Thyroid gland (tissue), 4 donors: Measurements from ENCODE around the gene SLC7A1. TPM values are rescaled to one million over a fixed set of nuclear protein-coding genes. Genes with fewer than 3 reads are reported as not detected.

Experiments used
- DNase-seq, 2 donors: peaks; one replicate each; pipeline ENCODE4 v3.0.0-alpha.2; 2019
- H3K27ac ChIP-seq, 3 donors: fragments of 200-600 bp; sonication (generic); 1 replicate in 2 of 3; 2 replicates in 1 of 3; pipeline ENCODE4 v1.5.1; 2016 to 2019; ENCODE audit warnings: mild to moderate bottlenecking in 1 of 3, moderate library complexity in 1 of 3
- H3K27me3 ChIP-seq: fragments of 200-600 bp; sonication (generic); one replicate; pipeline ENCODE4 v1.5.1; 2019
- H3K36me3 ChIP-seq, 2 donors: fragments of 200-600 bp; sonication (generic); one replicate each; pipeline ENCODE4 v1.5.1; 2016 to 2019
- H3K4me1 ChIP-seq, 2 donors: fragments of 200-600 bp; sonication (generic); one replicate each; pipeline ENCODE4 v1.5.1; 2017 to 2019
- H3K4me3 ChIP-seq, 3 donors: fragments of 200-600 bp; sonication (generic); replicated peaks in 1 of 3; 1 replicate in 2 of 3; 2 replicates in 1 of 3; pipeline ENCODE4 v1.5.1; 2016; ENCODE audit warnings: mild to moderate bottlenecking in 1 of 3
- H3K9me3 ChIP-seq: fragments of 200-600 bp; sonication (generic); one replicate; pipeline ENCODE4 v1.5.1; 2017
- CTCF ChIP-seq, 6 experiments: fragments of 200-600 bp in 3 of 6; fragments of 450-650 bp in 3 of 6; sonication (generic) in 3 of 6; IDR thresholded peaks; one replicate each; pipeline ENCODE4 v1.5.1; 2016 to 2019; ENCODE audit warnings: antibody characterized with exemption in 6 of 6, mild to moderate bottlenecking in 2 of 6, inconsistent platforms in 1 of 6, moderate library complexity in 1 of 6
- POLR2A ChIP-seq, 2 donors: fragments of 450-650 bp; IDR thresholded peaks; one replicate each; pipeline ENCODE4 v1.6.1; 2017; ENCODE audit warnings: antibody characterized with exemption in 2 of 2, mild to moderate bottlenecking in 2 of 2, moderate library complexity in 1 of 2
- WGBS, 2 donors: methylation state at CpG; one replicate each; pipeline ENCODE4 v1.1.5; 2017; 5-methylcytosine and 5-hydroxymethylcytosine counted together
- intact Hi-C: fragments of 100-400 bp; cut with DNase I; formaldehyde crosslinking; loops from one replicate; pipeline ENCODE4 v1.15.1; 2023
- total RNA-seq, 4 donors: library from RNA; depleted of rRNA; stranded (reverse); fragments of >200 nt; gene quantifications; one replicate each; pipeline ENCODE4 v1.2.3, GENCODE V29; 2016

SLC7A1 gene
- total RNA-seq, 4 donors from 2014 or later, result 12.9 to 31.2 (median 22.5) TPM

GRCh38 chr13:29543230-29544215 lies 52.0 kb downstream of the SLC7A1 start:
- intact Hi-C loops, result no loop called here
- Histone ChIP-seq H3K9me3 (no peaks in the 10 kb centered on the region), H3K4me3 (no peak overlapping the region), H3K4me1 (peaks cover 0 to 6% of the 10 kb centered on the region in 2 donors), H3K27me3 (no peaks in the 10 kb centered on the region), H3K27ac (no peak overlapping the region), H3K36me3 (no peaks in the 10 kb centered on the region)
- no peak for DNase-seq
- WGBS, 2 donors, result 87 to 94% methylated on average over 16 of the region's 16 CpGs
- TF ChIP-seq POLR2A (IDR thresholded peaks at IDR 0.05), result no peak

- no peak overlapping the region for H3K4me3 ChIP-seq
- no peak for TF ChIP-seq POLR2A (IDR thresholded peaks at IDR 0.05)
- TF ChIP-seq CTCF (IDR thresholded peaks at IDR 0.05), result no peak
- peaks cover 0 to 6% of the 10 kb centered on the region in 2 donors for H3K4me1 ChIP-seq
- no peaks in the 10 kb centered on the region for H3K36me3 ChIP-seq
- DNase-seq, result no peak
- no peaks in the 10 kb centered on the region for H3K27me3 ChIP-seq
- H3K27ac ChIP-seq, result no peak overlapping the region
- intact Hi-C loops, result no loop called here
- H3K9me3 ChIP-seq, result no peaks in the 10 kb centered on the region
- 89 to 95% methylated on average over 8 of the region's 8 CpGs for WGBS, 2 donors
Measured at GRCh38 chr13:29542381-29542780, 53.1 kb downstream of the SLC7A1 start.

GRCh38 chr13:29541400-29541799 lies 54.1 kb downstream of the SLC7A1 start:
- Histone ChIP-seq H3K27ac (no peak overlapping the region), H3K36me3 (no peaks in the 10 kb centered on the region), H3K9me3 (no peaks in the 10 kb centered on the region), H3K27me3 (no peaks in the 10 kb centered on the region), H3K4me1 (peaks cover 0 to 6% of the 10 kb centered on the region in 2 donors), H3K4me3 (no peak overlapping the region)
- no peak for TF ChIP-seq CTCF (IDR thresholded peaks at IDR 0.05)
- no peak for TF ChIP-seq POLR2A (IDR thresholded peaks at IDR 0.05)
- WGBS, 2 donors, result 92 to 97% methylated on average over 4 of the region's 4 CpGs
- intact Hi-C loops, result no loop called here
- DNase-seq, result no peak

GRCh38 chr13:29540799-29541198 lies 54.7 kb downstream of the SLC7A1 start:
- intact Hi-C loops, result no loop called here
- 89 to 90% methylated on average over 5 of the region's 5 CpGs for whole genome bisulfite sequencing, 2 donors

GRCh38 chr13:29540334-29540733 lies 55.2 kb downstream of the SLC7A1 start:
- Histone ChIP-seq H3K27me3 (no peaks in the 10 kb centered on the region), H3K4me3 (no peak overlapping the region), H3K27ac (no peak overlapping the region), H3K36me3 (no peaks in the 10 kb centered on the region), H3K9me3 (no peaks in the 10 kb centered on the region), H3K4me1 (no peaks in the 10 kb centered on the region)
- intact Hi-C loops, result no loop called here
- TF ChIP-seq CTCF (IDR thresholded peaks at IDR 0.05) (no peak), POLR2A (IDR thresholded peaks at IDR 0.05) (no peak)
- no peak for DNase-seq
- WGBS, 2 donors, result 93 to 96% methylated on average over 5 of the region's 5 CpGs

More at GRCh38 chr13:29540799-29541198, 54.7 kb downstream of the SLC7A1 start:
- Histone ChIP-seq H3K4me1 (peaks cover 0 to under 1% of the 10 kb centered on the region in 2 donors), H3K36me3 (no peaks in the 10 kb centered on the region), H3K27ac (no peak overlapping the region), H3K4me3 (no peak overlapping the region), H3K9me3 (no peaks in the 10 kb centered on the region), H3K27me3 (no peaks in the 10 kb centered on the region)
- no peak for DNase-seq
- TF ChIP-seq POLR2A (IDR thresholded peaks at IDR 0.05) (no peak), CTCF (IDR thresholded peaks at IDR 0.05) (no peak)
